IPS-18a (cell line): ENCODE data around the gene NDST3.
"Not testable (repeated sequence)": the region's sequence is repeated elsewhere in the genome, so short reads cannot be mapped to it uniquely, and the experiment has no call there.

Experiments used
- H3K27ac ChIP-seq: one replicate; pipeline ENCODE4 v1.5.1; 2013; ENCODE audit warnings: low read length
- H3K27me3 ChIP-seq: one replicate; pipeline ENCODE4 v1.6.1; 2013; ENCODE audit warnings: mild to moderate bottlenecking, low read length; ENCODE audit not compliant: control insufficient read depth, insufficient read depth
- H3K36me3 ChIP-seq: one replicate; pipeline ENCODE4 v1.6.1; 2013; ENCODE audit warnings: low read depth, low read length; ENCODE audit not compliant: control insufficient read depth
- H3K4me1 ChIP-seq: one replicate; pipeline ENCODE4 v1.6.1; 2013; ENCODE audit warnings: low read depth, low read length; ENCODE audit not compliant: control insufficient read depth
- H3K4me3 ChIP-seq: one replicate; pipeline ENCODE4 v1.5.1; 2013; ENCODE audit warnings: low read length
- H3K9ac ChIP-seq: one replicate; pipeline ENCODE4 v1.6.1; 2013; ENCODE audit warnings: mild to moderate bottlenecking, low read length, moderate library complexity
- H3K9me3 ChIP-seq: one replicate; pipeline ENCODE4 v1.6.1; 2013; ENCODE audit warnings: low read depth, low read length; ENCODE audit not compliant: control insufficient read depth

NDST3 gene

DNA sequence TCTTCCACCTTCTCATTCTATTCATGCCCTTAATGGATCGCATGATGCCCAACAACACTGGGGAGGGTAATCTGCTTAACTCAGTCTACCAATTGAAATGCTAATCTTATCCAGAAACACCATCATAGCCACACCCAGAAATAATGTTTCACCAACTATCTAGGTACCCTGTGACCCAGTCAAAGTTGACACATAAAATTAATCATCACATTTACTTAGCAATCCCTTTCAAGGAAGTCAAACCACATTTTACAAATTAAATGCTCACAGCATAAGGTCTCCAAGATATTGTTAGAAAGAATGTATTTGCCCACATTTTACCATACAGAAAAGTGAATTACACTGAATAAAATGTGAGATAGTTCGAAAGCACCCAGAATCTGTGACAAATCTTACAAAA lies 226.0 kb downstream of the NDST3 start:
- Histone ChIP-seq H3K36me3 (no peaks in the 10 kb centered on the region), H3K4me3 (no peak overlapping the region), H3K27ac (no peak overlapping the region), H3K9me3 (no peaks in the 10 kb centered on the region), H3K4me1 (no peaks in the 10 kb centered on the region), H3K9ac (no peak overlapping the region), H3K27me3 (no peaks in the 10 kb centered on the region)

DNA sequence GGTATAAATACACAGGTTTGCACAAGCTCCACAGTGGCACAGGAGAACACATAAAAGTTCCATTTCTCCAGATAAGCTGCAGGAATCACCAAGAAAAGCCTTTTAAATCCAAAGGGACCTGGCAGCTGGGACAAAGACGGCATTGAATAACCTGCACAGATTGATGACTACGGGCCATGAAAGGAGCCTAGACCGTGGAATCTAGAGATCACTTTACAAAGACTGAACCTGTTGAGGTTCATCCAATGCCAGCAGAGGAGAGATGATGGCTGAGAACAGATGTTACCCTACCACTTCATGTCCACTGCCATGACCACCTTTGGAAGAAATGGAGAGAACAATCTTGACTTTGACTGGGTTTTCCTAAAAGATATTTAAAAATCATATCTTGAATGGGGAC lies 229.8 kb downstream of the NDST3 start:
- no peak overlapping the region for H3K27ac ChIP-seq
- no peaks in the 10 kb centered on the region for H3K9me3 ChIP-seq
- H3K27me3 ChIP-seq, result no peaks in the 10 kb centered on the region
- H3K36me3 ChIP-seq, result no peaks in the 10 kb centered on the region
- no peak overlapping the region for H3K4me3 ChIP-seq
- H3K9ac ChIP-seq, result no peak overlapping the region
- H3K4me1 ChIP-seq, result no peaks in the 10 kb centered on the region

DNA sequence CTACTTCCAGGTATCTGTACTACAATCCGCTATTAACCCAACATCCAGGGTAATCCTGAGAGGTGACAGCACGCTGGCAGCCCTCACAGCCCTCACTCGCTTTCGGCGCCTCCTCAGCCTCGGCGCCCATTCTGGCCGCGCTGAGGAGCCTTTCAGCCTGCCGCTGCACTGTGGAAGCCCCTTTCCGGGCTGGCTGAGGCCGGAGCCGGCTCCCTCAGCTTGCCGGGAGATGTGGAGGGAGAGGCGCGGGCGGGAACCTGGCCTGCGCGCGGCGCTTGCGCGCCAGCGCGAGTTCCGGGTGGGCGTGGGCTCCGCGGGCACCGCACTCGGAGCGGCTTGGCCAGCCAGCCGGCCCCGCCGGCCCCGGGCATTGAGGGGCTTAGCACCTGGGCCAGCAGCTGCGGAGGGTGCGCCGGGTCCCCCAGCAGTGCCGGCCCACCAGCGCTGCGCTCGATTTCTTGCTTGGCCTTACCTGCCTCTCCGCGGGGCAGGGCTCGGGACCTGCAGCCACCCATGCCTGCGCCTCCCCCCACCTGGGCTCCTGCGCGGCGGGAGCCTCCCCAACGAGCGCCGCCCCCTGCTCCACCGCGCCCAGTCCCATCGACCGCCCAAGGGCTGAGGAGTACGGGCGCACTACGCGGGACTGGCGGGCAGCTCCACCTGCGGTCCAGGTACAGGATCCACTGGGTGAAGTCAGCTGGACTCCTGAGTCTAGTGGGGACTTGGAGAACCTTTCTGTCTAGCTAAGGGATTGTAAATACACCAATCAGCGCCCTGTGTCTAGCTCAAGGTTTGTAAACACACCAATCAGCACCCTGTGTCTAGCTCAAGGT lies 231.2 kb downstream of the NDST3 start:
- Histone ChIP-seq H3K4me3 (no peak overlapping the region), H3K4me1 (no peaks in the 10 kb centered on the region), H3K9me3 (no peaks in the 10 kb centered on the region), H3K36me3 (no peaks in the 10 kb centered on the region), H3K27me3 (no peaks in the 10 kb centered on the region), H3K27ac (no peak overlapping the region), H3K9ac (no peak overlapping the region)

DNA sequence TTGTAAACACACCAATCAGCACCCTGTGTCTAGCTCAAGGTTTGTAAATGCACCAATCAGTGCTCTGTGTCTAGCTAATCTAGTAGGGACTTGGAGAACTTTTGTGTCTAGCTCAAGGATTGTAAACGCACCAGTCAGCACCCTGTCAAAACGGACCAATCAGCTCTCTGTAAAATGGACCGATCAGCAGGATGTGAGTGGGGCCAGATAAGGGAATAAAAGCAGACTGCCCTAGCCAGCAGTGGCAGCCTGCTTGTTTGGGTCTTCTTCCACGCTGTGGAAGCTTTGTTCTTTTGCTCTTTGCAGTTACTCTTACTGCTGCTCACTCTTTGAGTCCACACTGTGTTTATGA lies 231.8 kb downstream of the NDST3 start:
- not testable (repeated sequence) for H3K36me3 ChIP-seq, H3K4me1 ChIP-seq, H3K9ac ChIP-seq, H3K27ac ChIP-seq, H3K4me3 ChIP-seq, H3K27me3 ChIP-seq, H3K9me3 ChIP-seq

DNA sequence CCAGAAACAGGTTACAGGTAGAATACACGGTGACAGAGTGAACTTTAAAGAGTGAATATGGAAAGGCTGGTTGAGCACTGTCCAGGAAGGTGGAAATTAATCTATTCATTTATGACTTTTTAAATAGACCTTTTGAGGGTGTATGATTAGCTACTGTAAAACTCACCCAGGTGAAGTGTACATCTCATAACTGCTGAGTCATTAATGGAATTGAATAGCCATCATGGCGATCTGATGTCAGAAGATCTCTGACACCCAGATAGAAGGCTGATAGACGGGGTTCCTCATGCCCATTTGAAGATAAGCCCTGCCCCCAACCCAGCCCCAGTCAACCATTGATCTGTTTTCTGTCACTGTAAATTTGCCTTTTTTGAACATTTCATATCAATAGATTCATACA lies 234.5 kb downstream of the NDST3 start:
- no peaks in the 10 kb centered on the region for H3K4me1 ChIP-seq
- H3K9me3 ChIP-seq, result no peaks in the 10 kb centered on the region
- no peak overlapping the region for H3K9ac ChIP-seq
- no peak overlapping the region for H3K27ac ChIP-seq
- H3K36me3 ChIP-seq, result no peaks in the 10 kb centered on the region
- H3K4me3 ChIP-seq, result no peak overlapping the region
- no peaks in the 10 kb centered on the region for H3K27me3 ChIP-seq

DNA sequence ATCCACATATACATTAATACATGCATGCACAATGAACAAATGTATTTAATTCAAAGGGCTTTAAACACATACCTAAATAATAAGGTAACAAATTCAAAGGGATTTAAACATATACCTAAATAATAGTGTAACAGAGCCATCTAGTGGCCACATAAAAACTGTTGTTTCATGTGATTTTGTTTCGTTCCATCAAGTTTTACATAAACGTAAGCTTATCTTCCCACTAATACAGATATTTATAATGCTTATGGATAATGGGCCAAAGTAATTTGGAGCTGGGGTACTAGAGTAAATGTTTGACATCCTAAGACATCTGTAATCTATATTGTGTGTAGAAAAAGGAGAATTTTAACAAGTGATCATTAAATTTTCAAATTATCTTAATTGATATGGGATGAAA lies 236.2 kb downstream of the NDST3 start:
- H3K27me3 ChIP-seq, result no peaks in the 10 kb centered on the region
- no peaks in the 10 kb centered on the region for H3K4me1 ChIP-seq
- no peaks in the 10 kb centered on the region for H3K36me3 ChIP-seq
- H3K4me3 ChIP-seq, result no peak overlapping the region
- no peaks in the 10 kb centered on the region for H3K9me3 ChIP-seq
- no peak overlapping the region for H3K9ac ChIP-seq
- H3K27ac ChIP-seq, result no peak overlapping the region

DNA sequence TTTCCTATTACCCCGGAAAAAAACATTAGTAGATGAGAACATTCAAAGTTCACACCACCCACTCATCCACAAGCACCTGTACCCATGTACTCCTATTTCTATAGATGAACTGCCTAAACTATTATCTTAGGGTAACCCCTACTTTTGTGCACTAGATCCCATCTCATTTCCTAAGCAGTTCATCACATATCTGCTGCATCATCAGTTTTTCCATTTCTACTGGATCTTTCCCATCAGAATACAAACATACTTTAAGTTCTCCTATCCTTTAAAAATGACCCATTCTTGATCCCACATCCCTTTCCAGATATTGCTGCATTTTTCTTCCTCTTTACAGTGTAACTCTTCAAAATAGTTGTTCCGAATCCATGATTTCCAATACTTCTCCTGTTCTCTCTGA lies 237.5 kb downstream of the NDST3 start:
- H3K9me3 ChIP-seq, result no peaks in the 10 kb centered on the region
- H3K4me3 ChIP-seq, result no peak overlapping the region
- no peak overlapping the region for H3K9ac ChIP-seq
- no peak overlapping the region for H3K27ac ChIP-seq
- H3K36me3 ChIP-seq, result no peaks in the 10 kb centered on the region
- no peaks in the 10 kb centered on the region for H3K27me3 ChIP-seq
- H3K4me1 ChIP-seq, result no peaks in the 10 kb centered on the region

DNA sequence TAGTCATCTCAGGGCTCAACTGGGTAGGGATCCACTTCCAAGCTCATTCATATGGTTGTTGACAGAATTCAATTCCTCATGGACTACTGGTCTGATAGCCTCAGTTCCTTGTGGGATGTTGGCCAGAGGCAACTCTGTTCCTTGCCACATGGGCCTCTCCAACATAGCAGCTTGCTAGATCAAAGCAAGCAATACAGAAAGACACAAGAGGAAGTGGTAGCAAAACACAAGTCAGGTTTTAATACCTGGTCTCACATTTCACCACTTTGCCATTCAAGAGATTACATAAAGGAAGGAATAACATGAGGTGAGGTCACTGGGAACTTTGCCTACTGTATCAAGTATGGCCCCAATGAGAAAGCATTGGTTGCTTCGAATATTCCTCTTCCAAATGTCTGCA lies 239.4 kb downstream of the NDST3 start:
- H3K27ac ChIP-seq, result no peak overlapping the region
- H3K4me3 ChIP-seq, result no peak overlapping the region
- H3K9me3 ChIP-seq, result no peaks in the 10 kb centered on the region
- no peaks in the 10 kb centered on the region for H3K27me3 ChIP-seq
- no peaks in the 10 kb centered on the region for H3K4me1 ChIP-seq
- H3K9ac ChIP-seq, result no peak overlapping the region
- no peaks in the 10 kb centered on the region for H3K36me3 ChIP-seq

DNA sequence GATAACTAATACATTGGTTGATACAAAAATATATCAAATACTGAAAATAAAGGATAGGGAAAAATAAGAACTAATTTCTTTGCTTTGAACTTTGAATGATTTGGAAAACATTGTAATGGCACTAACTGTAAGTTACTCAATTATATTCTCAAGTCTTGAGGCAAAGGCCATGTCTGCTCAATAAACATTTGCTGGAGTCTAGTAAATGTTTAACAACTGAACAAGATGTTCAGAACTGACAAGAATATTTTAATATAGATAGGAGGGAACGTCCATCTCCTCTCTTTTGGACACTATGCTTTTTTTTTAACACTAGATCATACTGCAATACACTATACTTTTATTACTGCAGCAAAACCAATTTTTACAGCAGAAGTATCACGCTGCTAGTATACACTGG lies 242.3 kb downstream of the NDST3 start:
- Histone ChIP-seq H3K36me3 (peaks cover 24% of the 10 kb centered on the region), H3K4me1 (peaks cover 13% of the 10 kb centered on the region), H3K27me3 (no peaks in the 10 kb centered on the region), H3K9ac (no peak overlapping the region), H3K27ac (no peak overlapping the region), H3K9me3 (no peaks in the 10 kb centered on the region), H3K4me3 (no peak overlapping the region)

DNA sequence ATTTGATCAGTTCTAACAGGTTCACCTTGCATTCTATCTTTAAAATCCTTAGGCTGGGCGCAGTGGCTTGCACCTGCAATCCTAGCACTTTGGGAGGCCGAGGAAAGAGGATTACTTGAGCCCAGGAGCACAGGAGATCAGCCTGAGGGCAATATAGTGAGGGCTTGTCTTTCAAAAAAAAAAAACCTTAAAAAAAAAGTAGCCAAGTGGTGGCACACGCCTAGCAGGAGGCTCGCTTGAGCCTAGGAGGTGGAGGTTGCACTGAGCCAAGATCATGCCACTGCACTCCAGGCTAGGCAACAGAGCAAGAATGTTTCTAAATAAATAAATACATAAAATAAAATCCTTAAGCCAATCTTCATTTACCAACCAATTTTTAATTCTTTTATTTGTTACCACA lies 243.0 kb downstream of the NDST3 start:
- no peak overlapping the region for H3K9ac ChIP-seq
- peaks cover 13% of the 10 kb centered on the region for H3K4me1 ChIP-seq
- no peak overlapping the region for H3K4me3 ChIP-seq
- no peaks in the 10 kb centered on the region for H3K9me3 ChIP-seq
- H3K27me3 ChIP-seq, result no peaks in the 10 kb centered on the region
- peaks cover 25% of the 10 kb centered on the region for H3K36me3 ChIP-seq
- H3K27ac ChIP-seq, result no peak overlapping the region

DNA sequence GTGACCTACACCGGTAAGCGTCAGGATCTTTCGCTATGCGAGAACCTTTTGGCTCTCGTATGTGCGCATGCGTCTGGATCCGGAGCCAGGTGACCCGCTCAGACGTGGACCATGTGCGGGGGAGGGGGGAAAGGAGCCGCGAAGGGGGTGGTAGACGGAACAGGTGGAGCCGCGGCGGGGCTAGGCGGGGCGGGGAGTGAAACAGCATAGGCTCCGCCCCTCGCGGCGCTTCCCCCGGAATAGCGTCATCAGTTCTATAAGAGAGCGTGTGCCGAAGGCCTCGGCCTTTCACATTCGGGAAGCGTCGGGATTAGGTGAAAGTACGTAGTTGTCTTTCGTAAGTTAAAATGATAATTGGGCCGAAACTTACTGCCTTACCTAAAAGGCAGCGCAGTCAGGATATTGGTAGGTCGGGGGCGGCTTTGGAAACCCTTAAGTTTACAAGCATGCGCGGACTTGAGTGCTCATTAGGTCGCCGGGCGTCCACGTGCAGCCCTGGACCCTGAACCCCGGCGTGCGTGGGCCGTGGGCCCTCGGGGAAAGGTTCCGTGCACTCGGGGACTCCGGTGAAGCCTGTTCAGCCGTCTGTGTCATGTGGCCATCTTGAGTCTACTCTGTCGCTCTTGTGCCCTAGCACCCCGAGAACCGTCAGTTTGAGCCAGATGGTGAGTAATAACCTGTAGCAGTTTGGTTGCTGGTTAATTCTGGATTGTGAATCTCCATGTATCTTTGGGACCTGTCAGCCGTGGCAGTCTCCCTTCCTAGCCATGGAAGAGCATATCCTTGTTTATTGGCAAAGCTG lies 244.4 kb downstream of the NDST3 start:
- H3K27me3 ChIP-seq, result no peaks in the 10 kb centered on the region
- H3K4me1 ChIP-seq, result peaks cover 13% of the 10 kb centered on the region
- H3K9ac ChIP-seq, result peak overlapping the region; percentile 91
- H3K36me3 ChIP-seq, result peaks cover 25% of the 10 kb centered on the region
- H3K27ac ChIP-seq, result peak overlapping the region; percentile 45
- no peaks in the 10 kb centered on the region for H3K9me3 ChIP-seq
- H3K4me3 ChIP-seq, result peak overlapping the region; percentile 74

DNA sequence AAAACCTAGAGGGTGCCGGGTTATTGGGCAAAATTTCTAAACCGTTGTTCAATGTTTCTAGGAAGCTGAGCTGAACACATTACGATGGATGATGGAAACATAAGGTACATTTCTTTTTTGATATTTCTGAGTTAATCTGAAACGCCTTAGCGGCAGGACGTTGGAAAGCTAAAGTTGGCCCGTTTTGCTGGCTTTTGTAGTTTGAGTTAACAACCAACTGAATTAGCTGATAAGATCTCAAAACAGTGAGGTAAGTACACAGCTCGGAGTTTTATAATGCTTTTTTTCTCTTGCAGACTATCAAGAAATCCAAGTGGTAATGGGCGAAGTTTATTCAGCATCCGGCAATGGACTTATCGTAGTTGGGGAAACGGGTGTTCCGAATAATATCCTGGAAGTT lies 245.0 kb downstream of the NDST3 start:
- H3K36me3 ChIP-seq, result peaks cover 25% of the 10 kb centered on the region
- peak overlapping the region; percentile 74 for H3K4me3 ChIP-seq
- H3K4me1 ChIP-seq, result peaks cover 13% of the 10 kb centered on the region
- H3K9ac ChIP-seq, result peak overlapping the region; percentile 91
- H3K9me3 ChIP-seq, result no peaks in the 10 kb centered on the region
- peak overlapping the region; percentile 14 for H3K27ac ChIP-seq
- no peaks in the 10 kb centered on the region for H3K27me3 ChIP-seq
